WTC11 (cell line): ENCODE results near the gene OR52I1. TPM values are rescaled to one million over a fixed set of nuclear protein-coding genes. Genes with fewer than 3 reads are reported as not detected.

Source experiments
- ATAC-seq: fragments of 200-7000 bp; cut with Tn5 transposase; 2 replicates; pipeline ENCODE4 v1.10.0; 2021; ENCODE audit warnings: mild to moderate bottlenecking, moderate library complexity
- CTCF ChIA-PET: fragments of 300-600 bp; sonication (Branson Sonifier 250); formaldehyde crosslinking; loops from one replicate; lab custom pipeline; 2021; ENCODE audit warnings: antibody characterized with exemption; lab: Charles Lee
- POLR2A ChIA-PET: fragments of 350-600 bp; sonication (Branson Sonifier 250); formaldehyde crosslinking; loops from one replicate; lab custom pipeline; 2021; ENCODE audit warnings: antibody characterized with exemption; lab: Charles Lee
- DNase-seq: peaks from one replicate; pipeline ENCODE4 v3.0.0; 2021; ENCODE audit warnings: low spot score
- H3K27ac Mint-ChIP-seq: 2 replicates; pipeline ENCODE4 v1.8.0; 2021; ENCODE audit warnings: mixed read lengths
- H3K27me3 Mint-ChIP-seq: 2 replicates; pipeline ENCODE4 v1.8.0; 2021; ENCODE audit warnings: low read depth, mild to moderate bottlenecking, moderate library complexity, mixed read lengths
- H3K36me3 Mint-ChIP-seq: 2 replicates; pipeline ENCODE4 v1.8.0; 2021; ENCODE audit warnings: mixed read lengths
- H3K4me1 Mint-ChIP-seq: 2 replicates; pipeline ENCODE4 v1.8.0; 2022; ENCODE audit warnings: mixed read lengths
- H3K4me3 Mint-ChIP-seq: 2 replicates; pipeline ENCODE4 v1.8.0; 2021; ENCODE audit warnings: mild to moderate bottlenecking, moderate library complexity, mixed read lengths
- H3K9me3 Mint-ChIP-seq: 2 replicates; pipeline ENCODE4 v1.8.0; 2021; ENCODE audit warnings: mixed read lengths
- CREM ChIP-seq: sonication (generic); formaldehyde crosslinking; IDR thresholded peaks from 2 replicates; pipeline ENCODE4 v1.8.1; 2022; ENCODE audit warnings: mild to moderate bottlenecking, missing genetic modification reagents, moderate library complexity
- FOXP1 ChIP-seq: sonication (generic); formaldehyde crosslinking; IDR thresholded peaks from 2 replicates; pipeline ENCODE4 v1.8.0; 2022; ENCODE audit warnings: missing genetic modification reagents, mild to moderate bottlenecking, moderate library complexity, borderline replicate concordance
- HMGA2 ChIP-seq: fragments of 250-450 bp; sonication (Bioruptor Pico); IDR thresholded peaks from 2 replicates; pipeline ENCODE4 v1.4.0; 2021; ENCODE audit warnings: mild to moderate bottlenecking, moderate library complexity
- NFE2L1 ChIP-seq: sonication (generic); formaldehyde crosslinking; IDR thresholded peaks from 2 replicates; pipeline ENCODE4 v1.8.1; 2023; ENCODE audit warnings: missing genetic modification reagents
- NR1H2 ChIP-seq: sonication (generic); formaldehyde crosslinking; IDR thresholded peaks from 2 replicates; pipeline ENCODE4 v1.9.0; 2021; ENCODE audit warnings: mild to moderate bottlenecking, moderate library complexity, missing genetic modification reagents
- RORB ChIP-seq: fragments of 250-450 bp; sonication (Bioruptor Pico); IDR thresholded peaks from 2 replicates; pipeline ENCODE4 v1.9.0; 2021; ENCODE audit warnings: mild to moderate bottlenecking
- TEAD1 ChIP-seq: sonication (generic); formaldehyde crosslinking; IDR thresholded peaks from 2 replicates; pipeline ENCODE4 v1.8.0; 2022; ENCODE audit warnings: mild to moderate bottlenecking, missing genetic modification reagents
- ZNF263 ChIP-seq: sonication (generic); formaldehyde crosslinking; IDR thresholded peaks from 2 replicates; pipeline ENCODE4 v1.8.1; 2022; ENCODE audit warnings: low read depth, mild to moderate bottlenecking, moderate library complexity, missing genetic modification reagents
- ZNF416 ChIP-seq: fragments of 250-450 bp; sonication (Bioruptor Pico); IDR thresholded peaks from 2 replicates; pipeline ENCODE4 v1.9.0; 2021; ENCODE audit warnings: mild to moderate bottlenecking, inconsistent platforms
- total RNA-seq: library from RNA; stranded (reverse); gene quantifications from 3 replicates; pipeline ENCODE4 v1.2.3, GENCODE V29; 2021
- TF ChIP-seq, protein P1 (sequence below): sonication (generic); formaldehyde crosslinking; IDR thresholded peaks from 2 replicates; pipeline ENCODE4 v1.8.0; 2022; ENCODE audit warnings: mild to moderate bottlenecking, missing genetic modification reagents
- TF ChIP-seq, protein P2 (sequence below): sonication (generic); formaldehyde crosslinking; IDR thresholded peaks from 2 replicates; pipeline ENCODE4 v1.8.1; 2022; ENCODE audit warnings: mild to moderate bottlenecking, moderate library complexity, missing genetic modification reagents
- TF ChIP-seq, protein P3 (sequence below): fragments of 250-450 bp; sonication (Bioruptor Pico); IDR thresholded peaks from 2 replicates; pipeline ENCODE4 v2.1.2; 2022; ENCODE audit warnings: mild to moderate bottlenecking, moderate library complexity
- TF ChIP-seq, protein P4 (sequence below): sonication (generic); formaldehyde crosslinking; conservative IDR thresholded peaks from 2 replicates; pipeline ENCODE4 v1.8.1; 2022; ENCODE audit warnings: mild to moderate bottlenecking, missing genetic modification reagents
- TF ChIP-seq, protein P5 (sequence below): sonication (generic); formaldehyde crosslinking; IDR thresholded peaks from 2 replicates; pipeline ENCODE4 v1.8.1; 2023; ENCODE audit warnings: mild to moderate bottlenecking, missing genetic modification reagents, moderate library complexity
- TF ChIP-seq, protein P6 (sequence below): sonication (generic); formaldehyde crosslinking; IDR thresholded peaks from 2 replicates; pipeline ENCODE4 v1.8.0; 2023; ENCODE audit warnings: mild to moderate bottlenecking, missing genetic modification reagents
- TF ChIP-seq, protein P7 (sequence below): sonication (generic); formaldehyde crosslinking; IDR thresholded peaks from 2 replicates; pipeline ENCODE4 v1.8.1; 2022; ENCODE audit warnings: low read depth, missing genetic modification reagents, borderline replicate concordance
- TF ChIP-seq, protein P8 (sequence below): sonication (generic); formaldehyde crosslinking; IDR thresholded peaks from 2 replicates; pipeline ENCODE4 v1.8.0; 2023; ENCODE audit warnings: missing genetic modification reagents, mild to moderate bottlenecking, borderline replicate concordance
- TF ChIP-seq, protein P9 (sequence below): fragments of 250-450 bp; sonication (Bioruptor Pico); IDR thresholded peaks from 2 replicates; pipeline ENCODE4 v1.9.0; 2021; ENCODE audit warnings: moderate library complexity, mild to moderate bottlenecking, inconsistent platforms, borderline replicate concordance
- TF ChIP-seq, protein P10 (sequence below): fragments of 250-450 bp; sonication (Bioruptor Pico); conservative IDR thresholded peaks from 2 replicates; pipeline ENCODE4 v1.9.0; 2021; ENCODE audit warnings: mild to moderate bottlenecking

The OR52I1 gene
- total RNA-seq, 1 experiment from 2014 or later = not detected

DNA sequence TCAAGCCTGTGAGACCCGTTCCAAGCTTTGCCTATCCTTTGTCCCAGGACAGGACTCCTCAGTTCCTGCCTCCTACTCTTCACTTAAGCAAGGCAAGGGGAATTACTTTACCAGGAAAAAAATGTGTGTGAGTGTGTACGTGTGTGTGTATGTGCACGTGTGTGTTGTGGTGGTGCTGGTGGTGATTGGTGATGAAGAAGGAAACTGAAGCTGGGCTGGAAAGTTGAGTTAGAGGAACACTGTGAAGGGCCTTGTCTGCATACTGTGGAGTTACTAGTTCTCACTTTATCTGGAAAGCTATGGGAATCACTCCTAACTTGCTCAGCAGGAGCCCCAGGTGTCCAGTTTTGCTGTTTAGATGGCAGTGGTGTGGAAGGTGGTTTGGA, 43.8 kb downstream of the OR52I1 start (continued):
- TF ChIP-seq, protein P1, sequence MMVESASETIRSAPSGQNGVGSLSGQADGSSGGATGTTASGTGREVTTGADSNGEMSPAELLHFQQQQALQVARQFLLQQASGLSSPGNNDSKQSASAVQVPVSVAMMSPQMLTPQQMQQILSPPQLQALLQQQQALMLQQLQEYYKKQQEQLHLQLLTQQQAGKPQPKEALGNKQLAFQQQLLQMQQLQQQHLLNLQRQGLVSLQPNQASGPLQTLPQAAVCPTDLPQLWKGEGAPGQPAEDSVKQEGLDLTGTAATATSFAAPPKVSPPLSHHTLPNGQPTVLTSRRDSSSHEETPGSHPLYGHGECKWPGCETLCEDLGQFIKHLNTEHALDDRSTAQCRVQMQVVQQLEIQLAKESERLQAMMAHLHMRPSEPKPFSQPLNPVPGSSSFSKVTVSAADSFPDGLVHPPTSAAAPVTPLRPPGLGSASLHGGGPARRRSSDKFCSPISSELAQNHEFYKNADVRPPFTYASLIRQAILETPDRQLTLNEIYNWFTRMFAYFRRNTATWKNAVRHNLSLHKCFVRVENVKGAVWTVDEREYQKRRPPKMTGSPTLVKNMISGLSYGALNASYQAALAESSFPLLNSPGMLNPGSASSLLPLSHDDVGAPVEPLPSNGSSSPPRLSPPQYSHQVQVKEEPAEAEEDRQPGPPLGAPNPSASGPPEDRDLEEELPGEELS (CRISPR knock-in tag) = no peak
- TF ChIP-seq, protein P2, sequence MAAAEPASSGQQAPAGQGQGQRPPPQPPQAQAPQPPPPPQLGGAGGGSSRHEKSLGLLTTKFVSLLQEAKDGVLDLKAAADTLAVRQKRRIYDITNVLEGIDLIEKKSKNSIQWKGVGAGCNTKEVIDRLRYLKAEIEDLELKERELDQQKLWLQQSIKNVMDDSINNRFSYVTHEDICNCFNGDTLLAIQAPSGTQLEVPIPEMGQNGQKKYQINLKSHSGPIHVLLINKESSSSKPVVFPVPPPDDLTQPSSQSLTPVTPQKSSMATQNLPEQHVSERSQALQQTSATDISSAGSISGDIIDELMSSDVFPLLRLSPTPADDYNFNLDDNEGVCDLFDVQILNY (CRISPR knock-in tag) = no peak
- TF ChIP-seq ZNF263 (CRISPR knock-in tag) (no peak), TEAD1 (CRISPR knock-in tag) (no peak), RORB (no peak), ZNF416 (CRISPR knock-in tag) (no peak), FOXP1 (CRISPR knock-in tag) (no peak)
- TF ChIP-seq, protein P3, sequence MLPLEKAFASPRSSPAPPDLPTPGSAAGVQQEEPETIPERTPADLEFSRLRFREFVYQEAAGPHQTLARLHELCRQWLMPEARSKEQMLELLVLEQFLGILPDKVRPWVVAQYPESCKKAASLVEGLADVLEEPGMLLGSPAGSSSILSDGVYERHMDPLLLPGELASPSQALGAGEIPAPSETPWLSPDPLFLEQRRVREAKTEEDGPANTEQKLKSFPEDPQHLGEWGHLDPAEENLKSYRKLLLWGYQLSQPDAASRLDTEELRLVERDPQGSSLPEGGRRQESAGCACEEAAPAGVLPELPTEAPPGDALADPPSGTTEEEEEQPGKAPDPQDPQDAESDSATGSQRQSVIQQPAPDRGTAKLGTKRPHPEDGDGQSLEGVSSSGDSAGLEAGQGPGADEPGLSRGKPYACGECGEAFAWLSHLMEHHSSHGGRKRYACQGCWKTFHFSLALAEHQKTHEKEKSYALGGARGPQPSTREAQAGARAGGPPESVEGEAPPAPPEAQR (CRISPR knock-in tag) = no peak
- TF ChIP-seq, protein P4, sequence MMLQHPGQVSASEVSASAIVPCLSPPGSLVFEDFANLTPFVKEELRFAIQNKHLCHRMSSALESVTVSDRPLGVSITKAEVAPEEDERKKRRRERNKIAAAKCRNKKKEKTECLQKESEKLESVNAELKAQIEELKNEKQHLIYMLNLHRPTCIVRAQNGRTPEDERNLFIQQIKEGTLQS (CRISPR knock-in tag) = no peak
- TF ChIP-seq, protein P5, sequence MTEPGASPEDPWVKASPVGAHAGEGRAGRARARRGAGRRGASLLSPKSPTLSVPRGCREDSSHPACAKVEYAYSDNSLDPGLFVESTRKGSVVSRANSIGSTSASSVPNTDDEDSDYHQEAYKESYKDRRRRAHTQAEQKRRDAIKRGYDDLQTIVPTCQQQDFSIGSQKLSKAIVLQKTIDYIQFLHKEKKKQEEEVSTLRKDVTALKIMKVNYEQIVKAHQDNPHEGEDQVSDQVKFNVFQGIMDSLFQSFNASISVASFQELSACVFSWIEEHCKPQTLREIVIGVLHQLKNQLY (CRISPR knock-in tag) = no peak
- TF ChIP-seq, protein P6, sequence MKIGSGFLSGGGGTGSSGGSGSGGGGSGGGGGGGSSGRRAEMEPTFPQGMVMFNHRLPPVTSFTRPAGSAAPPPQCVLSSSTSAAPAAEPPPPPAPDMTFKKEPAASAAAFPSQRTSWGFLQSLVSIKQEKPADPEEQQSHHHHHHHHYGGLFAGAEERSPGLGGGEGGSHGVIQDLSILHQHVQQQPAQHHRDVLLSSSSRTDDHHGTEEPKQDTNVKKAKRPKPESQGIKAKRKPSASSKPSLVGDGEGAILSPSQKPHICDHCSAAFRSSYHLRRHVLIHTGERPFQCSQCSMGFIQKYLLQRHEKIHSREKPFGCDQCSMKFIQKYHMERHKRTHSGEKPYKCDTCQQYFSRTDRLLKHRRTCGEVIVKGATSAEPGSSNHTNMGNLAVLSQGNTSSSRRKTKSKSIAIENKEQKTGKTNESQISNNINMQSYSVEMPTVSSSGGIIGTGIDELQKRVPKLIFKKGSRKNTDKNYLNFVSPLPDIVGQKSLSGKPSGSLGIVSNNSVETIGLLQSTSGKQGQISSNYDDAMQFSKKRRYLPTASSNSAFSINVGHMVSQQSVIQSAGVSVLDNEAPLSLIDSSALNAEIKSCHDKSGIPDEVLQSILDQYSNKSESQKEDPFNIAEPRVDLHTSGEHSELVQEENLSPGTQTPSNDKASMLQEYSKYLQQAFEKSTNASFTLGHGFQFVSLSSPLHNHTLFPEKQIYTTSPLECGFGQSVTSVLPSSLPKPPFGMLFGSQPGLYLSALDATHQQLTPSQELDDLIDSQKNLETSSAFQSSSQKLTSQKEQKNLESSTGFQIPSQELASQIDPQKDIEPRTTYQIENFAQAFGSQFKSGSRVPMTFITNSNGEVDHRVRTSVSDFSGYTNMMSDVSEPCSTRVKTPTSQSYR = no peak
- TF ChIP-seq, protein P7, sequence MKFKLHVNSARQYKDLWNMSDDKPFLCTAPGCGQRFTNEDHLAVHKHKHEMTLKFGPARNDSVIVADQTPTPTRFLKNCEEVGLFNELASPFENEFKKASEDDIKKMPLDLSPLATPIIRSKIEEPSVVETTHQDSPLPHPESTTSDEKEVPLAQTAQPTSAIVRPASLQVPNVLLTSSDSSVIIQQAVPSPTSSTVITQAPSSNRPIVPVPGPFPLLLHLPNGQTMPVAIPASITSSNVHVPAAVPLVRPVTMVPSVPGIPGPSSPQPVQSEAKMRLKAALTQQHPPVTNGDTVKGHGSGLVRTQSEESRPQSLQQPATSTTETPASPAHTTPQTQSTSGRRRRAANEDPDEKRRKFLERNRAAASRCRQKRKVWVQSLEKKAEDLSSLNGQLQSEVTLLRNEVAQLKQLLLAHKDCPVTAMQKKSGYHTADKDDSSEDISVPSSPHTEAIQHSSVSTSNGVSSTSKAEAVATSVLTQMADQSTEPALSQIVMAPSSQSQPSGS (CRISPR knock-in tag) = no peak

DNA sequence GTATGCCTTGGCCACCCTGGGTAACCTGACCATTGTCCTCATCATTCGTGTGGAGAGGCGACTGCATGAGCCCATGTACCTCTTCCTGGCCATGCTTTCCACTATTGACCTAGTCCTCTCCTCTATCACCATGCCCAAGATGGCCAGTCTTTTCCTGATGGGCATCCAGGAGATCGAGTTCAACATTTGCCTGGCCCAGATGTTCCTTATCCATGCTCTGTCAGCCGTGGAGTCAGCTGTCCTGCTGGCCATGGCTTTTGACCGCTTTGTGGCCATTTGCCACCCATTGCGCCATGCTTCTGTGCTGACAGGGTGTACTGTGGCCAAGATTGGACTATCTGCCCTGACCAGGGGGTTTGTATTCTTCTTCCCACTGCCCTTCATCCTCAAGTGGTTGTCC, 46.1 kb downstream of the OR52I1 start:
- H3K4me3 Mint-ChIP-seq = no peak overlapping the region
- DNase-seq = no peak
- H3K9me3 Mint-ChIP-seq = peaks cover 8% of the 10 kb centered on the region; the same call in 1 of the 2 replicates
- ChIA-PET POLR2A (no interaction called here), CTCF (no interaction called here)
- H3K27ac Mint-ChIP-seq = no peak overlapping the region
- H3K27me3 Mint-ChIP-seq = peaks cover 3% of the 10 kb centered on the region; the same call in 1 of the 2 replicates
- no peak for ATAC-seq
- no peaks in the 10 kb centered on the region for H3K36me3 Mint-ChIP-seq
- peaks cover 13% of the 10 kb centered on the region for H3K4me1 Mint-ChIP-seq
- TF ChIP-seq NR1H2 (CRISPR knock-in tag) (no peak), FOXP1 (CRISPR knock-in tag) (no peak), ZNF416 (CRISPR knock-in tag) (no peak), CREM (CRISPR knock-in tag) (no peak), NFE2L1 (CRISPR knock-in tag) (no peak), HMGA2 (CRISPR knock-in tag) (no peak)
- TF ChIP-seq, protein P8, sequence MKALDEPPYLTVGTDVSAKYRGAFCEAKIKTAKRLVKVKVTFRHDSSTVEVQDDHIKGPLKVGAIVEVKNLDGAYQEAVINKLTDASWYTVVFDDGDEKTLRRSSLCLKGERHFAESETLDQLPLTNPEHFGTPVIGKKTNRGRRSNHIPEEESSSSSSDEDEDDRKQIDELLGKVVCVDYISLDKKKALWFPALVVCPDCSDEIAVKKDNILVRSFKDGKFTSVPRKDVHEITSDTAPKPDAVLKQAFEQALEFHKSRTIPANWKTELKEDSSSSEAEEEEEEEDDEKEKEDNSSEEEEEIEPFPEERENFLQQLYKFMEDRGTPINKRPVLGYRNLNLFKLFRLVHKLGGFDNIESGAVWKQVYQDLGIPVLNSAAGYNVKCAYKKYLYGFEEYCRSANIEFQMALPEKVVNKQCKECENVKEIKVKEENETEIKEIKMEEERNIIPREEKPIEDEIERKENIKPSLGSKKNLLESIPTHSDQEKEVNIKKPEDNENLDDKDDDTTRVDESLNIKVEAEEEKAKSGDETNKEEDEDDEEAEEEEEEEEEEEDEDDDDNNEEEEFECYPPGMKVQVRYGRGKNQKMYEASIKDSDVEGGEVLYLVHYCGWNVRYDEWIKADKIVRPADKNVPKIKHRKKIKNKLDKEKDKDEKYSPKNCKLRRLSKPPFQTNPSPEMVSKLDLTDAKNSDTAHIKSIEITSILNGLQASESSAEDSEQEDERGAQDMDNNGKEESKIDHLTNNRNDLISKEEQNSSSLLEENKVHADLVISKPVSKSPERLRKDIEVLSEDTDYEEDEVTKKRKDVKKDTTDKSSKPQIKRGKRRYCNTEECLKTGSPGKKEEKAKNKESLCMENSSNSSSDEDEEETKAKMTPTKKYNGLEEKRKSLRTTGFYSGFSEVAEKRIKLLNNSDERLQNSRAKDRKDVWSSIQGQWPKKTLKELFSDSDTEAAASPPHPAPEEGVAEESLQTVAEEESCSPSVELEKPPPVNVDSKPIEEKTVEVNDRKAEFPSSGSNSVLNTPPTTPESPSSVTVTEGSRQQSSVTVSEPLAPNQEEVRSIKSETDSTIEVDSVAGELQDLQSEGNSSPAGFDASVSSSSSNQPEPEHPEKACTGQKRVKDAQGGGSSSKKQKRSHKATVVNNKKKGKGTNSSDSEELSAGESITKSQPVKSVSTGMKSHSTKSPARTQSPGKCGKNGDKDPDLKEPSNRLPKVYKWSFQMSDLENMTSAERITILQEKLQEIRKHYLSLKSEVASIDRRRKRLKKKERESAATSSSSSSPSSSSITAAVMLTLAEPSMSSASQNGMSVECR (CRISPR knock-in tag) = no peak
- TF ChIP-seq, protein P9, sequence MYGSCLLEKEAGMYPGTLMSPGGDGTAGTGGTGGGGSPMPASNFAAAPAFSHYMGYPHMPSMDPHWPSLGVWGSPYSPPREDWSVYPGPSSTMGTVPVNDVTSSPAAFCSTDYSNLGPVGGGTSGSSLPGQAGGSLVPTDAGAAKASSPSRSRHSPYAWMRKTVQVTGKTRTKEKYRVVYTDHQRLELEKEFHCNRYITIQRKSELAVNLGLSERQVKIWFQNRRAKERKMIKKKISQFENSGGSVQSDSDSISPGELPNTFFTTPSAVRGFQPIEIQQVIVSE (CRISPR knock-in tag) = no peak
- TF ChIP-seq, protein P10, sequence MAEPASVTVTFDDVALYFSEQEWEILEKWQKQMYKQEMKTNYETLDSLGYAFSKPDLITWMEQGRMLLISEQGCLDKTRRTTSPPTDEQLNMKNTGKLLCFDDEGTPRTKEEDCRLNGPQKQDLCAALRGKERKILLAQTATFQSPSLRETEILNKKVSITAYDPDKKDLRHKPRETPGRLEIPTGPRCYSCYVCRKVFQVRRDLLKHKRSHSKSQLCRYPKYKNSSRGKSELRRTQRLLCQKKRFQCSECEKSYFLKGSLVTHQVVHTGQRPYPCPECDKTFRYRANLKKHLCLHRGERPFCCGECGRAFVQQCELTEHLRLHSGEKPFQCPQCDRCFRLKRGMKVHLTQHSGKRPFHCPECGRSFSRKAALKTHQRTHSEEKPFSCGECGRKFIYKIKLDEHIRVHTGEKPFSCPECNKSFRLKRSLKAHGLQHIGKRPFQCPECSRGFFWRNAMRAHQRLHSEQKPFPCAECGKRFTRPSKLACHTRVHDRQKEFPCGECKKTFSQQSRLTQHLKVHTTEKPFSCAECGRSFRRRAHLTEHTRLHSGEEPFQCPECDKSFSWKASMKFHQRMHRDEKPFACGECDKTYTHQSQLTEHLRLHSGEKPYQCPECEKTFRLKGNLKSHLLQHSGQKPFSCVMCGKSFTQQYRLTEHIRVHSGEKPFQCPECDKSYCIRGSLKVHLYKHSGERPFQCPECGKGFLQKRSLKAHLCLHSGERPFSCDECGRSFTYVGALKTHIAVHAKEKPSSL (CRISPR knock-in tag) = no peak
